Activated naive CD4-positive, alpha-beta T cell treated with anti-CD3 and anti-CD28 coated beads for 36 hours (primary cell): ENCODE measurements around the gene BMERB1. TPM values are rescaled to one million over a fixed set of nuclear protein-coding genes. Genes with fewer than 3 reads are reported as not detected.
"Not testable (repeated sequence)": the region's sequence is repeated elsewhere in the genome, so short reads cannot be mapped to it uniquely, and the experiment has no call there.

ENCODE experiments used
- CTCF ChIA-PET: fragments of 350-600 bp; sonication (Branson Sonifier 250); formaldehyde crosslinking; loops from one replicate; lab custom pipeline; 2021; ENCODE audit warnings: antibody characterized with exemption; lab: Charles Lee
- DNase-seq: peaks from one replicate; pipeline ENCODE4 v3.0.0-alpha.2; 2020
- H3K27ac Mint-ChIP-seq: one replicate; pipeline ENCODE4 v1.8.0; 2021; ENCODE audit warnings: mild to moderate bottlenecking, mixed read lengths
- H3K27me3 Mint-ChIP-seq: one replicate; pipeline ENCODE4 v1.8.0; 2021; ENCODE audit warnings: low read depth, mixed read lengths
- H3K36me3 Mint-ChIP-seq: one replicate; pipeline ENCODE4 v1.8.0; 2021; ENCODE audit warnings: low read depth, mixed read lengths
- H3K4me1 Mint-ChIP-seq: one replicate; pipeline ENCODE4 v1.8.0; 2021; ENCODE audit warnings: low read depth, mixed read lengths
- H3K4me3 Mint-ChIP-seq: one replicate; pipeline ENCODE4 v1.8.0; 2021; ENCODE audit warnings: mild to moderate bottlenecking, moderate library complexity, mixed read lengths
- H3K9me3 Mint-ChIP-seq: one replicate; pipeline ENCODE4 v1.8.0; 2021; ENCODE audit warnings: mixed read lengths
- intact Hi-C: fragments of 100-400 bp; cut with micrococcal nuclease; formaldehyde crosslinking; loops from one replicate; pipeline ENCODE4 v1.15.1; 2023
- total RNA-seq, 2 experiments: library from RNA; stranded (reverse); gene quantifications; one replicate each; pipeline ENCODE4 v1.2.3, GENCODE V29; 2021

The BMERB1 gene
- total RNA-seq, 2 experiments from 2014 or later = 7.2 to 9.0 TPM

DNA sequence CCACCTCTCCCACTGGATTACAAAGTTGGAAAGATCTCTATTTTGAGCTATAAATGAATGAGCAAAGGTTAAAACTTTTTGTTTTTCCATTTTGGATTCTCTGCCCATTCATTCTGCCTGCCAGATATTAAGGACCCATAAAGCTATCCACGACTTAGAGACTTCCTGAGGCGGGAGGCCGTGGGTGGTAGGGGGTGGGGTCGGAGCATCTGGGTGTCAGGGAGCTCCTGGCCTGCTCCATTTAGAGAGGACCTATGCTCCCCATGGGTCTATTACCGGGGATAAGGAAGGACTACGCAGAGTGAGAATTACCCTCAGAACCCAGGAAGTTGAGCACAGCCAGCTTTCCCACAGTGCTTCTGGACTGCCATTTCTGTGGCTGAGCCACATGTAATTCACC is 162.7 kb downstream of the BMERB1 start:
- H3K27ac Mint-ChIP-seq = peak overlapping the region; percentile 37
- no peak overlapping the region for H3K4me3 Mint-ChIP-seq
- no peaks in the 10 kb centered on the region for H3K27me3 Mint-ChIP-seq
- H3K36me3 Mint-ChIP-seq = peaks cover 58% of the 10 kb centered on the region
- no peaks in the 10 kb centered on the region for H3K9me3 Mint-ChIP-seq
- CTCF ChIA-PET = interaction anchor here (0.6 to 0.8 kb wide), 2 partner anchors 23 to 508 kb away, joined by 3 to 4 read pairs; no protein-coding TSS in a partner anchor
- no peak for DNase-seq
- H3K4me1 Mint-ChIP-seq = peaks cover 26% of the 10 kb centered on the region
- intact Hi-C loops = no loop called here

- intact Hi-C loops = no loop called here
- no peaks in the 10 kb centered on the region for H3K9me3 Mint-ChIP-seq
- peak overlapping the region; percentile 57 for H3K27ac Mint-ChIP-seq
- peaks cover 18% of the 10 kb centered on the region for H3K4me1 Mint-ChIP-seq
- peaks cover 62% of the 10 kb centered on the region for H3K36me3 Mint-ChIP-seq
- CTCF ChIA-PET = no interaction called here
- H3K27me3 Mint-ChIP-seq = no peaks in the 10 kb centered on the region
- H3K4me3 Mint-ChIP-seq = no peak overlapping the region
- DNase-seq = no peak
Observed at GRCh38 chr16:15597822-15598647, 163.6 kb downstream of the BMERB1 start.

DNA sequence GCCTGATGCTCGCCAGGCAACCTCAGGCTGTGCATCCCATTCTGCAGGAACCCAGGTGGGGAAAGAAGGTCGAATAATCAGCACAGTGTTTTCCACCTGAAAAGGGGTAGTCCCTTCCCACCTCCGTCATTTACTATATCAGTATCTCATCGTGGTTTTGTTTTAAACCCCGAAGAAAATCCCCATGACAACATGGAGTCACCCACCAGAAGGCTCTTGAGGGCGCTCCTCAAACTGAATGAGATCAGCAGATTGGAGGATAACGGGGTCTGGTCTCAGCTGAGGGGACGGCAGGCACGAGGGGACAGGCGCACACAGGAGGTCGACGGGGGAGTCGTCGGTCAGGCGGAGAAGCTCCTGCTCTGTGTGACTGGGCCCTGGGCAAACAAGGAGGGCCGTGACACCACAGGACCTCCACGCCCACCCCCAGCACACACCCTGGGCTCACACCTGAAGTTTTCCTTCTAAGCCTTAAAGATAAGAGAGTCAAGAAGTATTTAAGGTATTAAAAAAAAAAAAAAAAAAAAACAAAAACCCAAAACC is 164.3 kb downstream of the BMERB1 start:
- CTCF ChIA-PET = no interaction called here
- Mint-ChIP-seq H3K27ac (peak overlapping the region; percentile 86), H3K36me3 (peaks cover 64% of the 10 kb centered on the region), H3K4me1 (peaks cover 13% of the 10 kb centered on the region), H3K4me3 (no peak overlapping the region), H3K27me3 (no peaks in the 10 kb centered on the region), H3K9me3 (no peaks in the 10 kb centered on the region)
- DNase-seq = peak; percentile 38
- intact Hi-C loops = no loop called here

DNA sequence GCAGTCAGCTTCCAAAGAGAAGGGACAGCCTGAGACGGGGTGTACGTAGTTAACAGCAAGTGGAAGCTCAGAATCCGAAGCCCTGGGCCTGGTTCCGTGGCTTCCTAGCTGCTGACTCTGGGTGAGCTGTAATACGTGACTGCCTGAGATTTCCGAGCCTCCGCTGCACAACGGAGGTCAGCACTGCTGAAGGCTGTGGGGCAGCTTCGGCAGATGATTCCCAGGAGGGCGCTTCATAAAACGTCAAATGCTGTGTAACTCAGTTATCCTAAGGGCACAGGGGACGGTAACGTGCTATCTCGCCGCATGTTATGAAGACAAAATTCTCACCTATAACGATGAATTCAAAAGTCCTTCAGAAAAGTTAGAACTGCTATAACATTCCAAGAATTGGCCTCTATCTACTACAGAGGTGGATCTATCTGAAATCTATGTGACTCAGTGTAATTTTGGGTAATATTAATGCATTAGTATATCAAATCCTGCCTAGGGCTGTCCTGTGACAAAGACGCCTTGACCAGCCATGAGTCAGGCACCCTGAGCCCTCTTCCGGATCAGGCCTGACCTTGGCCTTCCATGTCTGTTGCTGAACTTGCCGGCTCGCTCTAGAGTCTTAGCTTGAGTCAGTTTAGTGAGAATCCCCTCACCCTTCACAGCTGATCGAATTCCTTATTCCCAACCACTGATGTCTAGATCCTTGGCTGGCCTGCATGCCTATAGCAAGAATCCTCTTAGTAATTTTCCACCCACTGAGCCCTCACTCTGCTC is 165.1 kb downstream of the BMERB1 start:
- intact Hi-C loops = no loop called here
- Mint-ChIP-seq H3K4me1 (peaks cover 7% of the 10 kb centered on the region), H3K9me3 (no peaks in the 10 kb centered on the region), H3K4me3 (no peak overlapping the region), H3K27ac (peak overlapping the region; percentile 19), H3K36me3 (peaks cover 61% of the 10 kb centered on the region), H3K27me3 (no peaks in the 10 kb centered on the region)
- CTCF ChIA-PET = no interaction called here
- DNase-seq = no peak

GRCh38 chr16:15601212-15601879 is 167.0 kb downstream of the BMERB1 start:
- H3K4me3 Mint-ChIP-seq = no peak overlapping the region

GRCh38 chr16:15602285-15603044 is 168.1 kb downstream of the BMERB1 start:
- CTCF ChIA-PET = no interaction called here
- Mint-ChIP-seq H3K4me3 (no peak overlapping the region), H3K9me3 (no peaks in the 10 kb centered on the region), H3K27me3 (no peaks in the 10 kb centered on the region), H3K36me3 (peaks cover 49% of the 10 kb centered on the region), H3K27ac (peak overlapping the region; percentile 14), H3K4me1 (peaks cover 5% of the 10 kb centered on the region)
- no peak for DNase-seq
- intact Hi-C loops = no loop called here

More at GRCh38 chr16:15601212-15601879, 167.0 kb downstream of the BMERB1 start:
- H3K36me3 Mint-ChIP-seq = peaks cover 51% of the 10 kb centered on the region
- CTCF ChIA-PET = no interaction called here
- intact Hi-C loops = no loop called here
- H3K4me1 Mint-ChIP-seq = peaks cover 5% of the 10 kb centered on the region
- no peak for DNase-seq
- H3K27me3 Mint-ChIP-seq = no peaks in the 10 kb centered on the region
- no peak overlapping the region for H3K27ac Mint-ChIP-seq
- no peaks in the 10 kb centered on the region for H3K9me3 Mint-ChIP-seq

- CTCF ChIA-PET = no interaction called here
- no peak for DNase-seq
- Mint-ChIP-seq H3K36me3 (peaks cover 46% of the 10 kb centered on the region), H3K27me3 (no peaks in the 10 kb centered on the region), H3K27ac (no peak overlapping the region), H3K9me3 (no peaks in the 10 kb centered on the region), H3K4me1 (no peaks in the 10 kb centered on the region), H3K4me3 (no peak overlapping the region)
- intact Hi-C loops = no loop called here
Observed at GRCh38 chr16:15604460-15605440, 170.4 kb downstream of the BMERB1 start.

DNA sequence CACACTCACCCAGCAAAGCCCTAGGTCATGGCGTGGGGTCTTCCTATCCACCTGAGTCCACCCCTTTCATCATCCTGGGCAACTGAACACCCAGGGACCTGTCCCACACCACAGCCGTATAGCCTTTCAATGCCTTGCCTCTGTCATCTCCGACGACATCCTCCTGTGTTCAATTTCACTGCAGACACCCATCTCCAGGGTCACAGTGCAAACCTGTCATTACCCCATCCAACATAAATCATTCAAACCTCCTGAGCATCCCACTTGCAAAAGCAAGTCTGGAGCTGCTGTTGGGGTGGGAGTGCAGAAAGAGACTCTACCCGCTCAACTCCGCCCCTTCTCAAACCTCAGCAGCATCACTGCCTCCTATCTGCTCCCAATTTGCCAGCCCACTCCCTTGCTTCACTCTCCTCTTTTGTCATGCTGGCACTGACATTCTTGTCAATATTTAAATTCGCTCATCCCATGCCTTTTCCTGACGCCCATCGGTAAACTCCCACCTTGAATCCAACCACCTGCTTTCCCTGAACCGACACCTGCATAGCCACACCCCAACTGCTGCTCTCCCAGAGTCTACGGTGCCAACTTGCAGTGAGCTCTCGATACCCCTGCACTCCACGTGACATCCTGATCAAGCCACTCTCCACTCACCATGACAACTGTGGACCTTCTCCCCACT is 171.6 kb downstream of the BMERB1 start:
- peak overlapping the region; percentile 39 for H3K27ac Mint-ChIP-seq
- CTCF ChIA-PET = no interaction called here
- intact Hi-C loops = no loop called here
- no peaks in the 10 kb centered on the region for H3K27me3 Mint-ChIP-seq
- peaks cover 4% of the 10 kb centered on the region for H3K4me1 Mint-ChIP-seq
- no peaks in the 10 kb centered on the region for H3K9me3 Mint-ChIP-seq
- H3K4me3 Mint-ChIP-seq = no peak overlapping the region
- H3K36me3 Mint-ChIP-seq = peaks cover 46% of the 10 kb centered on the region
- DNase-seq = no peak

DNA sequence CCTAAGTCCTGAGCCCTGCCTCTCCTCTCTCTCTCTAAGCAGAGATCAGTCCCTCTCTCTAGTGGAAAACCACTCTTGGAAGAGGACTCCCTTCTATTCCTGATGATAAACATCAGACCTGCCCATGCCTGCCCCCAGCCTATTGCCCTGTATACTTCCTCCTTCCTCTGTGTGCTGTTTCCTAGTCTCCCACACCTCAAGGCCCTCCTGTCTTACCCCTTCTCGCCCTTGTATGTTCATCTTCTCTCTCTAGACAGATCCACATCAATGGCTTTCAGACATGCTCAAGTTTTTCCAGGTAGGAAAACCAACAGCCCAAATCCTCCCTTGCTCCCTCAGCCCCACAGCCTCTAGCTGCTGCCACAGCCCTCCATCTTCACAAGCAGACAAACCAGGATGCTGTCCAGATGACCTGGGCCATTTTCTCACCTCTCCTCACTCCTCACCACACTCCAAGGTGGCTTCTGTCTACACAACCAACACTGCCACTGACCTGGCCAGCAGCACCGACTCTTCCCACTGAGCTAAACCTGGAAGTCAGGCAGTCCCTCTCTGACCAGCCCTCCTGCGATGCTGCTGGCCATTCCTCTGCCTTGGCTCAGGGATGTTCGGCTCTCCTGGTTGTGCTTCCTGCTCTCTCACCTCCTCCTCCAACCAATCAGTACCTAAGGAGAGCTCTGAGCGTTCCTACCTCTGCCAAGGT is 172.3 kb downstream of the BMERB1 start:
- peaks cover 48% of the 10 kb centered on the region for H3K36me3 Mint-ChIP-seq
- intact Hi-C loops = no loop called here
- no peaks in the 10 kb centered on the region for H3K27me3 Mint-ChIP-seq
- H3K4me3 Mint-ChIP-seq = no peak overlapping the region
- no peak for DNase-seq
- no peaks in the 10 kb centered on the region for H3K9me3 Mint-ChIP-seq
- peaks cover 4% of the 10 kb centered on the region for H3K4me1 Mint-ChIP-seq
- CTCF ChIA-PET = interaction anchor here (1.0 kb wide), 1 partner anchor 23 kb away, joined by 3 read pairs; no protein-coding TSS in a partner anchor
- H3K27ac Mint-ChIP-seq = peak overlapping the region; percentile 39

DNA sequence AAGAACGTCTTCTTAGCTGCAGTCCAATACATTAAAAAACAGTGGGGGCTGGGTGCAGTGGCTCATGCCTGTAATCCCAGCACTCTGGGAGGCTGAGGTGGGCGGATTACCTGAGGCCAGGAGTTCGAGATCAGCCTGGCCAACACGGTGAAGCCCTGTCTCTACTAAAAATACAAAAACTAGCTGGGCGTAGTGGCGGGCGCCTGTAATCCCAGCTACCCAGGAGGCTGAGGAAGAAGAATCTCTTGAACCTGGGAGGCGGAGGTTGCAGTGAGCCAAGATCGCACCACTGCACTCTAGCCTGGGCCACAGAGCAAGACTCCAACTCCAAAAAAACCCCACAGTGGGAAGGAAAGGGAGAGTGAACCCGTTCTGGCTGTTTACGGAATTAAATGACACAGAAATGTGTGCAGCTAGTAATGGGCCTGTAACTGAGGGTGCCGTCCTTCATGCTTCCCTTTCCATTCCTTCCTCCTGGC is 172.9 kb downstream of the BMERB1 start:
- H3K36me3 Mint-ChIP-seq = peaks cover 45% of the 10 kb centered on the region
- H3K4me3 Mint-ChIP-seq, H3K9me3 Mint-ChIP-seq, H3K27ac Mint-ChIP-seq, H3K27me3 Mint-ChIP-seq, DNase-seq, intact Hi-C loops, H3K4me1 Mint-ChIP-seq: not testable (repeated sequence)
- CTCF ChIA-PET = interaction anchor here (0.6 to 1.0 kb wide), 2 partner anchors 23 to 651 kb away, joined by 3 read pairs; no protein-coding TSS in a partner anchor
